IPS DF 6.9 (cell line): ENCODE data around the gene GP1BB.

Experiments used
- DNase-seq: peaks from one replicate; pipeline ENCODE4 v3.0.0-alpha.2; 2013; ENCODE audit warnings: low read depth, low spot score
- H3K27ac ChIP-seq: one replicate; pipeline ENCODE4 v1.5.1; 2013; ENCODE audit warnings: low read length, control low read depth
- H3K27me3 ChIP-seq: 2 replicates; pipeline ENCODE4 v1.6.1; 2013; ENCODE audit warnings: mild to moderate bottlenecking, low read length; ENCODE audit not compliant: control insufficient read depth, insufficient read depth
- H3K36me3 ChIP-seq: 2 replicates; pipeline ENCODE4 v1.6.1; 2013; ENCODE audit warnings: low read length; ENCODE audit not compliant: control insufficient read depth, insufficient read depth
- H3K4me1 ChIP-seq: 2 replicates; pipeline ENCODE4 v1.6.1; 2013; ENCODE audit warnings: low read length; ENCODE audit not compliant: control insufficient read depth, insufficient read depth
- H3K4me3 ChIP-seq: 2 replicates; pipeline ENCODE4 v1.5.1; 2013; ENCODE audit warnings: mild to moderate bottlenecking, low read length
- H3K9me3 ChIP-seq: 2 replicates; pipeline ENCODE4 v1.6.1; 2013; ENCODE audit warnings: low read length, inconsistent platforms; ENCODE audit not compliant: control insufficient read depth, insufficient read depth
- WGBS: extraction: QIAGEN DNeasy Blood & Tissue Kit; methylation state at CpG from one replicate; pipeline ENCODE4 v1.1.7; 2013; ENCODE audit warnings: mixed read lengths, missing lambda C conversion rate; ENCODE audit not compliant: insufficient read length, insufficient coverage; 5-methylcytosine and 5-hydroxymethylcytosine counted together

GP1BB gene

DNA sequence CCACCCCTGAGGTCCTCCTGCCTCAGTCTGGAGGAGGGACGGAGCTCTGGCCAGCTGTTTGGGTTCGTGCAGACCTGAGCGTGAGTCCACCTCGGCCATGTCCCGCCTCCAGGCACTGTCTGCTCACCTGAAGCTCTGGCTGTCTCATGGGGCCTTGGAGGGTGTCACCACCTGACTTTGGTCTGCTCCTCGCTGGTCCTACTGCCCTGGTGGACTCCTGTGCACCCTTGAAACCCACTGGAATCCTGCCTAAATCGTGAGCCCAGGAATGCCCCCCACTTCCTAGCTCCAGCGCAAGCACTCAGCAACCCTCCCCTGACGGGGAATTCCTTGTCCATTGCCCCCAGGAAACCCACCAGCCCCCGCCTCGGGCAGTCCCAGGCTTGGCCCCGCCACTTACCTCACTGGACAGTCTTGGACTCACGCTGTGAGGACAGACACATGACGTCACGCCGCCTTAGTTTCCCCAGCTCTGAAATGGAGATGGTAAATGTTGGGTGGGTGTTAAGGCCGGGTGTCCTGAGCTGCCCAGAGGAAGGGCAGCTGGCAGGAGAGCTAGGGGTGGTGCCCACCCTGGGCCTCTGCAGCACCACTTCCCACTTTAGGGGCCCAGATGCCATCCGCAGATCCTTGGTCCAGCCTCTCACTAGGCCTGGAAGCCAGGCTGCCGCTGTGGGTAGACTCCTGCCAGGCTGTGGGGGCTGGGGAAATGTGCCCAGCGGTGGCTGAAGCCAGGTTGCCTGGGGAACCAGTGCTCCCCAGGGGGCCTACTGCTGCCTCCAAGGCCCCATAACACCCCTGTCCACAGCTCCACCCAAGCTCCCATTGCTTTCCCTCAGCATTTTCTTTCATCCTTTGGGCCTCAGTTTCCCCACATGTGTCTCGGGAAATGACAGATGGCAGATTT lies 19.1 kb downstream of the GP1BB start:
- Histone ChIP-seq H3K36me3 (no peaks in the 10 kb centered on the region), H3K27me3 (no peaks in the 10 kb centered on the region), H3K27ac (no peak overlapping the region), H3K9me3 (no peaks in the 10 kb centered on the region), H3K4me1 (peaks cover 1% of the 10 kb centered on the region; the same call in 1 of the 2 replicates), H3K4me3 (no peak overlapping the region)
- no CpG with 5 or more reads among the region's 21 CpGs for WGBS
- no peak for DNase-seq

DNA sequence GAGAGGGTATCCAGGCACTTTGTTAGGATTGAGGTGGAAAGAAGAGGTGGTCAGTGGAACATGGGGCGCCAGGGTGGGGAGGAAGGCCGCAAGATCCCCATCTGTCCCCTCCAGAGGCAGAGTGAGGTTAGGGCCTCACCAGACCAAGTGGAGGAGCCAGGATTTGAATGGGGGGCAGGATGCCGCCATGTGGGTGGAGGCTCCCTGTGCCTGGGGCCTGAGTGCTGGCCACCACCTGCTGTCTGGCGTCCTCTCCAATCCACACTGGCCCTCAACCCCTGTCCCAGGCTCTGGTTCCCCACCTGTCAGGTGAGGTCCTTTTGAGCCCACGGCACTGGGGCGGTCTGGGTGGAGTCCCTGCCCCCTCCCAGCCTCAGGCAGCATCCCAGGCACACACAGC lies 19.7 kb downstream of the GP1BB start:
- no peaks in the 10 kb centered on the region for H3K27me3 ChIP-seq
- H3K9me3 ChIP-seq, result no peaks in the 10 kb centered on the region
- H3K4me3 ChIP-seq, result no peak overlapping the region
- H3K4me1 ChIP-seq, result peaks cover 1% of the 10 kb centered on the region; the same call in 1 of the 2 replicates
- H3K36me3 ChIP-seq, result no peaks in the 10 kb centered on the region
- H3K27ac ChIP-seq, result no peak overlapping the region
- WGBS, result no CpG with 5 or more reads among the region's 6 CpGs
- no peak for DNase-seq

DNA sequence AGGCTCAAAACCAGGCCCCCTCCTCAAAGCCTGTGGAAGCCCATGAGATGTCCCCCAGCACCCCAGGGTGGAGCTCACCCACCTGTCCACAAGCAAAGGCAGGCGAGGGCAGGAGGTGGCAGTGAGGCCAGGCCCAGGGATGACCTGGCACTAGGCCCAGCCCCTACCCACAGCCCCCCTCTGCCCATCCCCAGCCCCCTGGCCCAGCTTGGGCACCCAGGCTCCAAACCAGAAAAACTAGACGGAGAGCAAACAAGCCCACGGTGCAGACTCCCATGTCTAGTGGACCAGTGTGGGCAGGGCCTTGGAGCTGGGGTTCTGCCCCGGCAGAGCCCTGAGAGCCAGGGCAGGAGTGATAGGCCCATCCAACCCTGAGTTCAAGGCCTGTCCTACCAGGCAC lies 20.3 kb downstream of the GP1BB start:
- WGBS, result no CpG with 5 or more reads among the region's 4 CpGs
- H3K4me1 ChIP-seq, result peaks cover 1% of the 10 kb centered on the region; the same call in 1 of the 2 replicates
- no peak for DNase-seq

DNA sequence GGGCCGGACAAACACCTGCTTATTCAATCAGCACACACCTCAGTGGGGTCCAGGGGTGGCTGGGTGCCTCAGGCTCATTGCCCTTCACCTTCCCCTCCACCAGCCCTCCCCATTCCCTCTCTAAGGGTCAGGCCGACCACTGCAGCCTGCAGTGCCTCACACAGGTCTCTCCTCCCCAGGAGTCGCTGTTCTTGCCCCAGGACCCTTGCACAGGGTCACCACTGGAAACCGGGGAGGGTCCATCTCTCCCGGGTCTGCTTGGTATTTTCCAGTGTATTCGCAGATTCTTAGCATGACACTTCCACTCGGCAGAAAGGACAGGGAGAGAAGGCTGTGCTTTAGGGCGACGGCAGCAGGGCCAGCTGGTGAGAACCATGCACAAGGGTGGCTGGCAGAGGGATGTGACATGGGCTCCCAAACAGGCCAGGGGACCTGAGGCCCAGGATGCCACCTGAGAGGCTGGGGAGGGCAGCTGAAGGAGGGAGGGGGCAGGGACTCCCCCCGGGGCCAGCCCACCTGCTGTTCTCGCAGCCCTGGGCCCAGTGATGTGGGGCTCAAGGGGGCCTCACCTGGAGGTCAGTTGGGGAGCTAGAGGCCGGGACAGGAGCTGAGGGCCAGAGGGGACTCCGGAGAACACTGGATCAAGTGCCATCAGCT lies 21.1 kb downstream of the GP1BB start:
- Histone ChIP-seq H3K4me3 (no peak overlapping the region), H3K4me1 (peaks cover 1% of the 10 kb centered on the region; the same call in 1 of the 2 replicates), H3K27ac (no peak overlapping the region), H3K27me3 (no peaks in the 10 kb centered on the region), H3K9me3 (no peaks in the 10 kb centered on the region), H3K36me3 (no peaks in the 10 kb centered on the region)
- DNase-seq, result no peak
- no CpG with 5 or more reads among the region's 13 CpGs for WGBS

More for the DNA sequence above, 20.3 kb downstream of the GP1BB start:
- no peaks in the 10 kb centered on the region for H3K9me3 ChIP-seq
- no peak overlapping the region for H3K4me3 ChIP-seq
- H3K27me3 ChIP-seq, result no peaks in the 10 kb centered on the region
- no peak overlapping the region for H3K27ac ChIP-seq
- no peaks in the 10 kb centered on the region for H3K36me3 ChIP-seq

DNA sequence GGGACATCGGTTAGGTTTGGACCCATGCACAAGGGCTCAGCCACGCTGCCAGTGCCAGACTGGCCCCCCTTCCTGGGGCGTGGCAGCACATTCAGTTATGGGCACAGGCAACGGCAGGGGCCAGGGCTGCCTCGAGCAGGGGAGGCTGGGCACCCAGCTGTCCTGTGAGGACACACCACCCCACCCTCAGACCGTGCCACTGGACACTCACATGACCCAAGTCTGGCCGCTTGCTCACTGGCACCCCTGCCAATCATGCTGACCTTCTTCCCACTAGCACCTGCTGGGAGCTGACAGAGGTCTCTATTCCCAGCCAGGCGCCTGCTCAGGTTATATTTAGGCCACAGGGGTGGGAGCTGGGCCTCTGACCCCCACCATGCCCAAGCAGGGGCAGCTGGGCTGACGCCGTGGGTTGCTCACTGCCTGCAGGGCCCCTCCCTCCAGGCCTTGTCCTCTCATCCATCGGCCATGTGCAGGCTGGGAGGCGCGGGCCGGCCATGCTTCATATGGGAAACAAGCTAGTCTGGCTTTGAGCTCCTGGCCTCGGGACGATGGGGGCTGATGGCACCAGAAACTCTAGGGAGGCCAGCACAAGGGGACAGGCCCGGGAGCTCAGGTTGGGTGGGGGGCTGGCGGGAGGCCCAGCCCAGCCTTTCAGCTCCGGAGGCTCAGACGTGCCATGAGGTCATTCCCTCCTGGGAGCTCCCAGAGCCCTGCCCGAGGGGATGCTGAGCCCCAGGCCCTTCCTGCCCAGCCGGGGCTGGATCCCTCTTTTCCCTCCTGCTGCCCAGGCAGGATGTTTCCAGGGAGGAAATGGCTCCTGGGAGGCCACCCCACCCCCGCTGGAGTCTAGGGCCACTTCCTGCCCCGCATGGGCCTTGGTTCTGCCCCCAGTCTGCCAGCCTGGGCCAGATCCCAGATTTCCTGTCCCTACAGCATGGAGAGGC lies 22.1 kb downstream of the GP1BB start:
- no peaks in the 10 kb centered on the region for H3K36me3 ChIP-seq
- H3K9me3 ChIP-seq, result no peaks in the 10 kb centered on the region
- peaks cover 1% of the 10 kb centered on the region; the same call in 1 of the 2 replicates for H3K4me1 ChIP-seq
- no peaks in the 10 kb centered on the region for H3K27me3 ChIP-seq
- no peak overlapping the region for H3K27ac ChIP-seq
- no peak for DNase-seq
- WGBS, result no CpG with 5 or more reads among the region's 24 CpGs
- no peak overlapping the region for H3K4me3 ChIP-seq

DNA sequence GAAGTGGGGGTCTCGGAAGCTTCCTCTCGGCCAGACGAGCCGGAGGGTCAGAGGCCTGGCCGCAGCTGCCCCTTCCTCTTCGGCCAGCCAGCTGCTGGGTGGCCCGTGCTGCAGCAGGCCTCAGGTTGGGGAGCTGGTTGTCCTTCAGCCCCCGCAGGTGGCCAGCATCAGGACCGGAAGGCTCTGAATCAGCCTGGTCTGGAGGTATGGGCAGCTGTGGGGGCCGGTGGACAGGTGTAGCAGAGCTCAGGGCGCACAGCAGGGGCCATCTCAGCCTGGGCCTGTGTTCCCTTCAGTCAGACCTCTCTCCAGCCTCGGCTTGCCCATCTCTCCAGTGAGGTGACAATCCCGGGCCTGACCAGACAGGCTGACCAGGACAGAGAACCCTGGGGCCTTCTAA lies 23.4 kb downstream of the GP1BB start:
- no peak overlapping the region for H3K27ac ChIP-seq
- peaks cover 3% of the 10 kb centered on the region; the same call in 1 of the 2 replicates for H3K4me1 ChIP-seq
- H3K4me3 ChIP-seq, result no peak overlapping the region
- DNase-seq, result no peak
- no peaks in the 10 kb centered on the region for H3K9me3 ChIP-seq
- no CpG with 5 or more reads among the region's 13 CpGs for WGBS
- no peaks in the 10 kb centered on the region for H3K27me3 ChIP-seq
- H3K36me3 ChIP-seq, result no peaks in the 10 kb centered on the region

DNA sequence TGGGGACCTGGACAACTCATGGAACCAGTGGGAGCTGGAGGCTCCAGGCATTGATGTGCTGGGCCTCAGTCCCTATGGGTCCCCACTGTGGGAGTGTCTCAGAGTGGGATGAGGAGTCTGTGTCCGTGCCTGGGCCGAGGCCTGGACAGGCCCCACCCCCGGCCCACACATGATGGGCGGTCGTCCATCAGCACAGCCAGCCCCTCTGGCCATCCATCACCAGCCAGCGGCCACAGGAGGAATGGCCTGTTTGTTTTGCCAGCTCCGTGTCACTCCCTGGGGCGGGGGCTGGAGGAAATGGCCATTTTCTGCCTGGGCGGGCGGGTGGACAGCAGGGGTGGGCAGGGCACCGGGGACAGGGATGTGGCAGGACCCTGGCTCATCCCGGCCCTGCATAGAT lies 24.2 kb downstream of the GP1BB start:
- no CpG with 5 or more reads among the region's 12 CpGs for WGBS
- H3K27ac ChIP-seq, result no peak overlapping the region
- no peaks in the 10 kb centered on the region for H3K36me3 ChIP-seq
- H3K4me3 ChIP-seq, result no peak overlapping the region
- no peaks in the 10 kb centered on the region; the same call in 1 of the 2 replicates for H3K27me3 ChIP-seq
- DNase-seq, result no peak
- peaks cover 3% of the 10 kb centered on the region; the same call in 1 of the 2 replicates for H3K4me1 ChIP-seq
- no peaks in the 10 kb centered on the region for H3K9me3 ChIP-seq

DNA sequence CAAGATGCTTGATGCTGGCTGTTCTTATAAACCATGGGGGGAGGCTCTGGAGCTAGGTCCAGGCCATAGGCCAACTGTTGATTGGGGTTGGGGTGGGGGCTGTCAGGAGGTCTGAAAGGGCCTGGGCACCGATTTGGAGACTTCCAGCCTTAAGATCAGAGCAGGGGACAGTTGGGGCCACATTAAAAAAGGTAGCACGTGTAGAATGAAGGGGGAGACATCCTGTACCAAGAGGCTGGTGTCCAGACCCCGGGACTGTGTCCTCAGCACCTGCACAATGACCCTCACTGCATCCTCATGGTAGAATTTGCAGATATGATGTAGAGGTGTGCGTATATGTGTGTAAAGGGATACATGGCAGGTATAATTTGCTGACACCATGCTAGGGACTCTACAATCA lies 24.8 kb downstream of the GP1BB start:
- WGBS, result no CpG with 5 or more reads among the region's 4 CpGs
- peaks cover 3% of the 10 kb centered on the region; the same call in 1 of the 2 replicates for H3K27me3 ChIP-seq
- no peak for DNase-seq
- peaks cover 3% of the 10 kb centered on the region; the same call in 1 of the 2 replicates for H3K4me1 ChIP-seq
- H3K9me3 ChIP-seq, result no peaks in the 10 kb centered on the region
- H3K27ac ChIP-seq, result no peak overlapping the region
- no peaks in the 10 kb centered on the region for H3K36me3 ChIP-seq
- H3K4me3 ChIP-seq, result no peak overlapping the region

DNA sequence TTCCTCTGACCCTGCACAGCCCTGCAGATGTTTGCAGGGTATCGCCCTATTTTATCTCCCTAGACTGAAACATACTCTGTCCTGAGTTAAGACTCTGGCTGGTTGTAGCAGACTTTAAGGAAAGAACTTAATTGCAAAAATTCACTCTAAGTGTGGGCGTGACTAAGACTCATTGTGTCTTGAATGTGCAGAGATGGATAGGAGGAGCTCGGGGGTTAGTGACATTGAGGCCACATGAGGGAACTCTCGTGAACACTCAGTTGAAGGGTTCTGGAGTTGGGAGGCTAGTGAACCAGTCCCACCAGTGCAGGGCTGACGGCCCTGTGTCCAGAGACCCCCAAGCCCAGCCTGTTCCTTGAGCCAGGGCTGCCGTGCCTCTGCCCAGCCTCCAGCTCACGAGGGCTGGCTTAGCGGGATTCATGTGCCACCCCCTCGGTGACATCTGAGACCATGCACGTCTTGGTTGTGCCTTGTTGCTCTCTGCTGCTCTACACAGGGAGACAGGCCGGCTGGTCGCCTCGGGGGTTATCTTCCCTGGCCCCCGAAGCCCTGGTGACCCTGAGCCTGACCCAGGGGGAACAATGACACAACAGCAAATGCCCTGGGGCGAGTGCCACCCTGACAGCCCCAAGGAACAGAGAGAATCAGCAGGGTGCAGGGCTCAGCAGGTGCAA lies 25.8 kb downstream of the GP1BB start:
- H3K4me1 ChIP-seq, result peaks cover 3% of the 10 kb centered on the region; the same call in 1 of the 2 replicates
- no peaks in the 10 kb centered on the region for H3K36me3 ChIP-seq
- H3K27ac ChIP-seq, result no peak overlapping the region
- WGBS, result no CpG with 5 or more reads among the region's 15 CpGs
- DNase-seq, result no peak
- peaks cover 12% of the 10 kb centered on the region for H3K27me3 ChIP-seq
- no peaks in the 10 kb centered on the region for H3K9me3 ChIP-seq
- no peak overlapping the region for H3K4me3 ChIP-seq
